ENCODE data around the gene STRAP.

GRCh38 chr12:15879413-15879812 lies 2.8 kb upstream of the STRAP start:
- TF ChIP-seq EZH2 (IDR thresholded peaks at IDR 0.05; ENCODE audit: borderline replicate concordance, control insufficient read depth, low read depth, low read length) (no peak), SP1 (IDR thresholded peaks at IDR 0.05; ENCODE audit: low read depth, low read length) (no peak), POLR2A (IDR thresholded peaks at IDR 0.05; ENCODE audit: low read depth, low read length) (no peak), CREB1 (IDR thresholded peaks at IDR 0.05; ENCODE audit: low read depth) (no peak), BCLAF1 (IDR thresholded peaks at IDR 0.05) (no peak), TAF1 (IDR thresholded peaks at IDR 0.05; ENCODE audit: borderline replicate concordance, low read depth, low read length) (no peak), BCL11A (IDR thresholded peaks at IDR 0.05; ENCODE audit: low read depth, low read length) (no peak)

Data from GM12878 (cell line).